Stimulated activated CD8-positive, alpha-beta memory T cell treated with anti-CD3 and anti-CD28 coated beads, Interleukin-4, amount 100 ng/mL, for 48 hours (primary cell): ENCODE measurements around the gene CRYGS.
"Not testable (repeated sequence)": the region's sequence is repeated elsewhere in the genome, so short reads cannot be mapped to it uniquely, and the experiment has no call there.

ENCODE experiments used
- DNase-seq: peaks from one replicate; pipeline ENCODE4 v3.0.0-alpha.2; 2020

CRYGS gene

GRCh38 chr3:186517218-186517617 lies 27.0 kb downstream of the CRYGS start:
- no peak for DNase-seq

DNA sequence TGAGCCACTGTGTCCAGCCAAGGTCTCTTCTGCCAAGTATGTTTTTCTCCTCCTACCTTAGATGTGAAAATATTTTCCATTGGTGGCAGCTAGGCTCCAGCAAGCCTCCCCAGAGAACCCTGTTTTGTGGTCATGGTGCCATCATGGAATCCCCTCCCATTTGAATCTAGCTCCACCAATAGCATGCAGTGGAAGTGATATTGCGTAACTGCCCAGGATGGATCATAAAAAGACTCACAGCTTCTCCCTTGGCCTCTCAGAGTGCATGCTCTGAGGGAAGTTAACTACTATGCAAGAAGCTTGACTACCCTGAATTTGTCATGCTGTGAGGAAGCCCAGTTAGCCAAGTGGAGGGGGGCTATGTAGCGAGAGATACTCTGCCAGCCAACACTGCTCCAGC lies 27.5 kb downstream of the CRYGS start:
- no peak for DNase-seq

GRCh38 chr3:186515125-186515524 lies 29.1 kb downstream of the CRYGS start:
- DNase-seq = no peak

DNA sequence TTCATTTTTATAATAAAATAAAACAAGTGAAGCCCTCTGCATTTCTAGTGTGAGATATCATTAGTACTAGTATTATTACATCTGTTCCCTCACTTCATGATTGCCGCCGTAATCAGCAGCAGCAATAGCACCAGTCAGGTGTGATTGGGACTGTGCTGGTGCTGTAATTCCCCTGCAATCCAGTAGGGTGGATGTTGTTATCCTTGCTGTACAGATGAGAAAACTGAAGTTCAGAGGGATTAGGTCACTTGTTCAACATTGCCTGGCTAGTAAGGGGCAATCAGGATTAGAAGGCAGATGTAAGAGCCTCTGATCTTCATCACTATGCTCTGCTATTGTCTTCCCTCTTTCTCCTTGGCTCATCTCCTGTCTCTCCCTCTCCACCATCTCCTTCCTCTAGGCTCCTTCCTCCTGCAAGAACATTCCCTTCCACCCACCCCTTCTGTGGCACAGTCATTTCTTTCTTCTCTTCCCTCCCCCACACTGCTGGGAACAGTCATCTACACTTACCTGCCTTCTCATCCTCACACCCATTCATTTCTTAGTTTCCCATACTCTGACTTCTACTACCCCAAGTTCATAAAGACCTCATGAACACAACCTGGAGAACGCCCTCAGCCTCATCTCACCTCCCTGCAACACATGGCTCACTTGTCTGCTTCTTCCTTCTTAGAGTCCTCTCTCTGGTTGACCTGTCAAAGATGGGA lies 29.7 kb downstream of the CRYGS start:
- no peak for DNase-seq

DNA sequence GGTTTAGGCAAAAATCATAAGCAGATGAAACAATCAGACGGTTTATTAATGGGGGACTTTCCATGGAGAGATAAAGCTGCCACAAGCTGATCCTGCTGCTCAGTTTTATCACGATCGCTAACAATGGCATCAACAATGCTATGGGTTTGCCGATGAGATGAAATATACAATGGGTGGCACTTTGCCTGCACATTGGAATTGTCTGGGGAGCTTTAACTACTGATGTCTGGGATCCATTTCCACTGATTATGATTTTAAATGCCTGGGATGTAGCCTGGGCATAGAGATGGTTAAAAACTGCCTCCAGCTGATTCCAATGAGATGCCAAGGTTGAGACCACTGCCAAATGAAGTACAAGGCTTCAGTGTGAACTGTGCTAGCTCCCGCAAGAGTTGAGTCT lies 30.8 kb downstream of the CRYGS start:
- DNase-seq = no peak

DNA sequence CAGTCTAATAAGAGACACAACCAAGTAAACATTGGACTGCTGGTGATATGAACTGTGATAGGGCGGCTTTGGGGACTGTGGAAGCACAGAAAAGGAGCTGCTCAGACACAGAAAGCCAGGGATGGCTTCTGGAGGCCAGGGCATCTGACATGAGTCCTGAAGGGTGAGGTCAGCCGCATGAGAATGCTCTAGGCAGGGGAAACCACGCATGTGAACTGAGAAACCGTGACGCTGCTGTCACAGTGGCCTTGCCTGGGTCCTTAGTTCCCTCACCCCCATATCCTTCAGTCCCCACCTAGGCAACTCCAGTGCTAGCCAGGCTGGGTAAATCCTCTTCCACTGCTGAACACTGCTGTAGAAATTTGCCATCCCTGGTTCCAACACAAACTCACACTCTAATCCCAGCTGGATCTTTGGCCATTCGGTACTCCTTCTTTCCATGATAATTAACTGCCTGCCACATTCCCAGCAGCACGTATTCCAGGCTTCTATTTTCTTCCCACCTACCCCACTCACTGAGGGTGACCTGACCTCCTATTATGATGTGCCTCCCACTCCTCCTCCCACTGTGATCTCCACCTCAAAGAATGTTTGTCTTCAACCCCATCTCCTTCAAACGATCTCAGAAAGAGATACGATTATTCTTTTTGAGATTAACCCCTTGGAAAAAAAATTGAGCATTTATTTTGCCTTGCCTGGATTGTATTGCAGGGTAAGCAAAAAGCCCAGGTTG lies 31.4 kb downstream of the CRYGS start:
- DNase-seq = no peak

GRCh38 chr3:186511702-186512101 lies 32.5 kb downstream of the CRYGS start:
- no peak for DNase-seq

GRCh38 chr3:186511245-186511644 lies 32.9 kb downstream of the CRYGS start:
- DNase-seq = no peak

DNA sequence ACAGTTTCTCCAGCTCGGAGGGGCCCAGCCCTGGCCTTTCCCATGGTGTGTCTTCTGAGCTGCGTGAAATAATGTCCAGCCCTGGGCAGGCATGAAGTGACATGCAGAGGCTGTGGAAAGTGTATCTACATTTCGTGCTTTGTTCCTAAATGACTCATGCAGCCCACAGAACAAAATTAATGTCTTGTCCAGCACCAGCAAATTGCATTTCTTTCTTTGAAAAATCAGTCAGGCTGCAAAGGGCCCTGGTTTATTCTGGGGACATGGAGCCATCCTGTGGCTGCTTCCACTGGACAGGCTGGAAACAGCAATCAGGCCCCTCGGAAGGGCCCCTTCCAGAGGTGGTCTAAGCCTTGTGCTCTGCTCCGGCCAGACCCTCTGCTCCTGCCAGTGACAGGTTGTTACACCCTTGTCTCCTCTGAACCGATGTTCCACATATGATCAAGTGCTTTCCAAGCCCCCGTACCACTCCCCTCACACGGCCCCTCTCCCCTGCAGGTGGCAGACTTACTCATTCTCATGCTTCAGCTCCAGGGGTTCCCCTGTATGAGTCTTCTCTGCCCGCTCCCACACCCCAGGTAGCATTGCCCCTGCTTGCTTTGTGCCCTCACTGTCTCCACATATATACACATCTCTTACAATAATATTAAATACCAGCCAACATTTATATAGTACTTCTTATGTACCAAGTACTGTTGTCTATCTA lies 33.7 kb downstream of the CRYGS start:
- DNase-seq = no peak

GRCh38 chr3:186509423-186509822 lies 34.8 kb downstream of the CRYGS start:
- no peak for DNase-seq

- peak; percentile 69 for DNase-seq
These were observed 37.3 kb downstream of the CRYGS start for GRCh38 chr3:186506857-186507256.

DNA sequence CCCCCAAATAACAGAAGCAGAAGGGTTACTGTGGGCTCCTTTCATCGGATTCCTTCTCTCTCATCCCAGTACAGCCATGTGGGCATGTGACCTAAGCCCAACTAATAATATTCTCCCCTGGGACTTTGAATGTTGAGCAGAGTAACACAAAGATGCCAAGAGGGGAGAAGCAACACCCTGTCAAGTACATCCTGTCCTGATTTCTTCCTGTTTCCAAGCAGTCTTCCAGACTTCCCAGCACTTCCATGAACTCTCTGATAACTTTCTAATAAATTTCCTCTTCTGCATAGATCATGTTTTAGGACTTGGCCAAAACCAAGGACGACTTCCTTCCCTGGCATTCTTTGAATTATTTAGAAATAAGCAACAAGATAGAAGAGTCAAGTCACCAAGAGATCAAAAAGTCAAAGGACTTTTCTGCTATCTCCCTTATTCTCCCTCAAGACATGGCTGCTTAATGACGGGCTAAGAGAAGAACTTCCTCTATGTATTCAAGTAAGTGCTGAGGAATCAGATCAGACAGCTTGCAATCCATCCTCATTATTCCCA lies 37.9 kb downstream of the CRYGS start:
- no peak for DNase-seq

- DNase-seq = no peak
These were observed 41.0 kb downstream of the CRYGS start for GRCh38 chr3:186502966-186503712.

DNA sequence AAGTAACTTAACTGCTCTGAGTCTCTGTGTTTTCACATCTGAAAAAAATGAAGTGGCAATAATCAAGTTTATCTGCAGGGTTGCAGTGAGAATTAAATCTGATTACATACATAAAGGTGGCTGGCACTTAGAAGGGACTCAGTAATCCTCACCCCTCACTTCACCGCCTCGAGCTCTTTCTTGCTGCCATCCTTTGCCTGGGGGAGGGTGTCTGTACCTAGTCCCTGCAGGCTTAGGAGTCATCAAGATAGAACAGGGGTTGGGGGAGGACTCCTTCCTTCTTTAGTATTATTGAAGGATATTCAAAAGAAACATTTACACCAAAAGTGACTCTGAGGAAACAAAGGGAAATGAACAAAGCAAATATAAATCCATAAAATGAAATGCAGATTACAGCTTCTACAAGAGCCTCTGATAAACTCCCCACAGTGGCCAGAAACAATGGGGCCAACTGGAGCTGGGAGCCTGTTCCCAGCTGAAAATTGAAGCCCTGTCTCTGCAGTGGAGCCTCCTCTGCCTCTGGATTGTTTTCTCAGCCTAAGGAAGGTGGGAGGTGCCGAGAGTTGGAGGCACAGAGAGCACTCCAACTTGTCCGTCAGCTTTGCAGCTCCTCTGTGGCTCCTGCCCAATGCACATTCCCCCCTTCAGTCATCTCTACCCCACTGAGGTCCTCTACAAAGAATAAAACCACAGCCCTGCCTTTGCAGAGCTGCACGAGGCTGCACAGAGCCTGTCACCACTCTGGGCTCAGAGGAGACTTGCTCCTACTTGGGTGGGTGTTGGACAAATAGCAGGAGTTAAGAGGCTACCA lies 41.8 kb downstream of the CRYGS start:
- no peak for DNase-seq

DNA sequence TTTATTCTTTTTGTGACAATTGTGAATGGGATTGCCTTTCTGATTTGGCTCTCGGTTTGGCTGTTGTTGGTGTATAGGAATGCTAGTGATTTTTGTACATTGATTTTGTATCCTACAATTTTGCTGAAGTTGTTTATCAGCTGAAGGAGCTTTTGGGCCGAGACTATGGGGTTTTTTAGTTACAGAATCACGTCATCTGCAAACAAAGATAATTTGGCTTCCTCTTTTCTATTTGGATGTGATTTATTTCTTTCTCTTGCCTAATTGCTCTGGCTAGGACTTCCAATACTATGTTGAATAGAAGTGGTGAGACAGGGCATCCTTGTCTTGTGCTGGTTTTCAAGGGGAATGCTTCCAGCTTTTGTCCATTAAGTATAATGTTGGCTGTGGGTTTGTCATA lies 44.2 kb downstream of the CRYGS start:
- DNase-seq = not testable (repeated sequence)

GRCh38 chr3:186498022-186498421 lies 46.2 kb downstream of the CRYGS start:
- not testable (repeated sequence) for DNase-seq

- DNase-seq = no peak
These were observed 46.6 kb downstream of the CRYGS start for GRCh38 chr3:186497608-186498007.

GRCh38 chr3:186496635-186497034 lies 47.5 kb downstream of the CRYGS start:
- no peak for DNase-seq

DNA sequence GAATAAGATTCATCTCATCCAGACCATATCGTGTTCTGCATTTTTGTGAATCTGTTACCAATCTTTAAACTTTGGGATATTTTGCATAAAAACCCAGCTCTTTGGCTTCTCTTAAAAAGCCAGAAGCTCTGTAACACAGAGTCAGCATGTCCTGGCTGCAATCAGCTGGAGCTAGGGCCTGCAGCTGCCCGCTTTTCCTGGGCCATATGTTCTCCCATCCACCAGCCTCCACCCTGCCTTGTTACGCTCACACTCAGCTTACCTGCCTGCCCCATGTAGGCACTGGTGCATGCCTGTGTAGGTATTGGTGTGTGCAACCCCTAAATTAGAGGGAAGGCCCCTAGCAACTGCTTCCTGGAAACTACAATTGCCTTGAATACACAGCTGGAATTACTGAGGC lies 48.2 kb downstream of the CRYGS start:
- no peak for DNase-seq

GRCh38 chr3:186493525-186494255 lies 50.5 kb downstream of the CRYGS start:
- no peak for DNase-seq

- no peak for DNase-seq
These were observed 51.7 kb downstream of the CRYGS start for GRCh38 chr3:186492385-186492984.
